NCI-H2227 (cell line): ENCODE measurements around the gene MRPL53.
"Not testable (repeated sequence)": the region's sequence is repeated elsewhere in the genome, so short reads cannot be mapped to it uniquely, and the experiment has no call there.

Experiments used
- DNase-seq: peaks from one replicate; lab custom pipeline; 2025; ENCODE audit not compliant: unreplicated experiment; lab: John Stamatoyannopoulos, UW

Gene MRPL53

GRCh38 chr2:74482801-74483674 lies 10.6 kb upstream of the MRPL53 start, which contains the start of the genes CCDC142 and TTC31:
Gene CCDC142 (minus strand): TSS chr2:74482998. CDS start chr2:74482837, 161 bp downstream.
Gene TTC31 (plus strand): TSS chr2:74483081. CDS start chr2:74483096, 15 bp downstream.
- DNase-seq = peak; percentile 95

DNA sequence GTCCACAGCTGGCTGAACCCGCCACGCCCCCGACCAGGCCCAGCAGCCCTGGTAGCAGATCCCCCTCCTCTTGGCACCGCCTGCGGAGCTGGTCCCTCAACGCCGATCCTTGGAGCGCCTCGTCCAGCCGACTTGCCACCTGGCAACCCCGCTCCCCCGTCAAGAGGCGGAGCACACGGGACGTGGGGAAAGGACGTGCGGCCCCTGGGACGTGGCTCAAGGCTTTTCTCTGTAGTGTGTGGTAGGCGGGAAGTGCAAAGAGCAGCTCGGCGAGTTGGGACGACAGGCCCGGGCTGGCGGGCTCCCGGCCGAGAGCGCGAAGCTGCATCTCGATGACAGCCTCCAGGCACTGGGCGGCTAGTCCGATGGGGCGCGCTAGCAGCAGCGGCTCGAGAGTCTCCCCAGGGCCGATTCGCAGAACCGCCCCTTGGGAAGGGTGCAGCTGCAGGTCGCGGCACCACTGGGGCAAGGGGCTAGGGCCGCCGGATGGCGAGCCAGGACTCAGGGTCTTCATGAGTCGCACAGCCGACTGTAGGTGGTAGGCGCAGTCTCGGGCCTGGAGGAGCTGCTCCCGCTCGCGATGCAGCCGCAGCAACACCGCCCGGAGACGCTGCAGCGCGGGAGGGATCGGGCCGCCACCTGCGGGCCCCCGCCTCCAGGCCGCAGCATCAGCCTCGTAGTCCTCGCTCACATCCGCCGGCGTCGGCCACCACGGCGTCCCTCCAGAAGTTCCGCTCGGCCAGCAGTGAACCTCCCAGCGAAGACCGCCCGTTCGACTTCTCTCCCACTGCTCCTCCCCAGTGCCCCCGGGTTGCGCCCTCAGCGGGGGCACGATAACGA lies 9.7 kb upstream of the MRPL53 start:
- DNase-seq = peak; percentile 85

GRCh38 chr2:74481431-74481830 lies 9.0 kb upstream of the MRPL53 start:
- no peak for DNase-seq

DNA sequence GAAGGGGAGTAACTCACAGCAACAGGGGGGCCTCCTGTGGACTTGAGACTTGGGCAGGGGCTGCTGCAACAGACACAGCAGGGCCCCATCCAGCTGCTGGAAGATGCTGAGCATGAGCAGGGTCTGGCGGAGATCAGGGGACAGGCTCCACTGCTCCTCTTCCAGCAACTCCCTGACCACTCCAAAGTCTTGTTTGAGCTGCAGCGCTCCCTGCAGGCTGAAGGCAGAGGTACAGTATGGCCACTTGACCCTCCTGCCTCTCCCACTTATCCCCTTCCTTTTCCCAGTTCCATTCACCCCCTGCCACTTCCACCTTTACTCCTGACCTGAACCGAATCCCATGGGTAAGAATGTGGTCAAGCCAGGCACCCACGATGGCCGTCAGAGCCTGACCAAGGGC lies 2.4 kb upstream of the MRPL53 start:
- DNase-seq = no peak

GRCh38 chr2:74474481-74474880 lies 2.0 kb upstream of the MRPL53 start:
- no peak for DNase-seq

- DNase-seq = no peak
Observed at GRCh38 chr2:74472945-74473258, 422 bp upstream of the MRPL53 start.

DNA sequence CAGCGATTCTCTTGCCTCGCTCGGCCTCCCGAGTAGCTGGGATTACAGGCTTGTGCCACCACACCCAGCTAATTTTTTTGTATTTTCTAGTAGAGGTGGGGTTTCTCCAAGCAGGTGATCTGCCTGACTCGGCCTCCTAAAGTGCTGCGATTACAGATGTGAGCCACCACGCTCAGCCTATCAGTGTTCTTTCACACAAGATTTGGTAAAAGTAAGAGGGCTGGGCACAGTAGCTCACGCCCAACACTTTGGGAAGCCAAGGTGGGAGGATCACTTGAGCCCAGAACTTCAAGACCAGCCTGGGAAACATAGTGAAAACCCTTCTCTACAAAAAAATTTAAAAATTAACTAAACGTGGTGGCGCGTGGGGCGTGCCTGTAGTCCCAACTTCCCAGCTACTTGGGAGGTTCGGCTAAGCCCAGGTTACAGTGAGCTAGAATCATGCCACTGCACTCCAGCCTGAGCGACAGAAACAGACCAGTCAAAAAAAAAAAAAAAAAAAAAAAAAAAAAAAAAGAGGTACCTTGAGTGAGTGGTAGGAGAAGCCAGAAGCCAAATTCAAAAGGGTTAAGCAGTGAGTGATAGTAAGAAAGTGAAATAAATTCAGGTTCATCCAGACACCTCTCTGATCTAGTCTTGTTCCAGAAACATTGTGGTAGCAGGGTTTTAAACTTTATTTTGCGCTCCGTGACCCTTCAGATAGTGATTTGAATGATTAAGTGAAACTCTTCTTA lies 981 bp downstream of the MRPL53 start:
- DNase-seq = no peak

GRCh38 chr2:74470742-74471141 lies 1.7 kb downstream of the MRPL53 start:
- not testable (repeated sequence) for DNase-seq

DNA sequence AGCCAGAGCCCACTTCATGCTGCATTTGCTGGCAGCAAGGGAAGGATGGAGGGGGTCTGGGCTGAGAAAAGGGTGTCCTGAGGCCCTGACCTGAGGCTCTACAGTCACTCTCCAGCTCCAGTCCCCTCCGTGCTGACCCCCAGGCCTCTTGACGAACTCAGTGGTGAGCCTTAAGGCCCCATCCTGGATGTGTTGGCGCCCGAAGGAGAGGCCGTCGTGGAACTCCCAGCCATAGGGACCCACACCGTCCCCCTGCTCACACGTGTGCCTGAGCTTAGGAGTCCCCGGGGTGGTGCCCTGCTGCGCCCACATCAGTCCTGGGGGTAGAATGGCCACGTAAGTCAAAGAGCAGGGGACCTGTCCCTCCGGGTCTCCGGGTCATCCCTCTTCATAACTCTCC lies 8.1 kb downstream of the MRPL53 start:
- DNase-seq = no peak

DNA sequence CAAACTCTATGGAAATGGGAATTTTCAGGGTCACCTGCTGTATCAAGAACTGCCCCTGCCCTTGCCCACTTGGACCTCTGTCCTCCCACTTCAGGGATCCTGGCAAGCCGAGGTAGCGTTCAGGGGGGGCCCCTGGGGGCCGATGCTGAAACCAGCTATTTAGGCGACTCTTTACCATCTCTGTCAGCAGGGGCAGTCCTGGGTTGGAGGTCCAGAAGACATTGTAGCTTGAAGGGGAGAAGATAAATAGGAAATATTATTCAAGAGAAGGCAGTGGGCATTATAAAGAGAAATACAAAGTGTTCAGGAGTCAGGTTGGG lies 9.7 kb downstream of the MRPL53 start:
- DNase-seq = no peak

DNA sequence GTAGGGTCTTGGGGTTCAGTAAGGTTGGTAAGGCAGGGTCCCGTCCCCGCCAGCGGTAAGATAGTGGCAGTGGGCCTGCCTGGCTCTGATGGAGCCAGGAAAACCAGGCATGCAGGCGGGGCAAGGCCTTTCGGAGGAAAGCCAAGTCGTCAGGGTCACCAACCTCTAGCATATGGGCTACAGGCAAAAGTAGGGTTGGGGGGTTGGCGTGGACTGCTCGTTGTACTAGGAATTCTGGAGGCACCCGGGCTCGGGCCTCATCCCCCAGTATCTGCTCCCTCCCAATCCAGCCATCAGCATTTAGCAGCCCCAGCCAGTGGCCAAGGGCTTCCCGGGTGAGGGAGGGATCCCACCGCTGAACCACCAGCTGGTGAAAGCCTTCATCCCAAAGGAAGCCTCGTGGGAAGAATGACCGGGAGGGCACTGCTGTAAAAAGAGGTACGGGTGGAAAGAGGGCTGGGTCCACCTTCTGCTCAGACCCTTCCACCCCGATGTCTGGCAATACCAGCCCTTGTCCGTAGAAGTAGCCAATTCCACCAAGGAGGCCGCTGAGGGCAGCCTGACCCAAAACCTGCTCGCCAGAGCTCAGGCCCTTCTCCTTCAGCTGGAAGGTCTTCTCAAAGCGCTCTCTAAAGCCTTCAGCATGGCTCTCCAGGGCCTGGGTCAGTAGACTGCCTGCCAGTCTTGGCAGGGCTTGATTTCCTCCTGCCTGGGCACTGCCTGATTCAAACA lies 10.3 kb downstream of the MRPL53 start:
- no peak for DNase-seq

DNA sequence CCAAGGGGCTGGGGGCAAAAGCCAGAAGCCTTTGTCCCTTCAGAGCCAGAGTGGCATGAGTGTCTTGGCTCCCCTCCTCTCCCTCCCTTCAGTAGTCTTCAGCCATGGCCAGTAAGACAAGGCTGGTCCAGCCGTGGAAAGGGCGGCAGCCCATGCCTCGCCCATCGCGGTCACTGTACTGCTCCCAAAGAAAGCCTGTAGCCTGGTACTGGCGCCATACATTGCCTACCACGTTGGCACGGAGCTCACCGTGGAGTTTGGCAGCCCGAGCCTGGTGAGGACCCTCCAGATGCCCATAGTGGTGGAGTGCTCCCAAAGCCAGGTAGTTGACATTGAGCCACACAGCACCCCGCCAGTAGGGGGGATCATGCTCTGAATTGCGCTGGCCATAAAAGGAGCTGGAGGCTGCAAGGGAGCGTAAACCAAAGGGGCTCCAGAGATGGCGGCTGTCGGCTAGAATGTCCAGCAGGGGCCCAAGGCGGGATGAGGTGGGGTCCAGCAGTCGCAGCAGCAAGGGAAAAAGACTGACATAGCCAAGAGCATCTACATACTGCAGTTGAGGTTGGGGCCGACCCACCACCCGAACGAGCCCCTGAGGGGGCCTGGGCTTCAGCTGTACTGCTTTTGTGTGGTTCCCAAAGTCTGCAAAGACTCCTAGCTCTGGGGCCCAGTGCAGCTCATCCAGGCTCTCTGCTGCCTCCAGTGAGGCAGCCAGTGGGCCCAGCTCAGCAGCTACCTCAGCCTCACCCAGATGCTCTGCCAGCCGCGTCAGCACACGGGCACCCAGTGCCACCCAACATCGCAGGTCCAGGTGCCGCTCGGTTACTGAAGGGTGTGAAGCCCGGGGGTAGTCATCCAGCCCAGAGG lies 11.1 kb downstream of the MRPL53 start:
- DNase-seq = no peak

- DNase-seq = not testable (repeated sequence)
Observed at GRCh38 chr2:74460187-74460586, 12.3 kb downstream of the MRPL53 start.

DNA sequence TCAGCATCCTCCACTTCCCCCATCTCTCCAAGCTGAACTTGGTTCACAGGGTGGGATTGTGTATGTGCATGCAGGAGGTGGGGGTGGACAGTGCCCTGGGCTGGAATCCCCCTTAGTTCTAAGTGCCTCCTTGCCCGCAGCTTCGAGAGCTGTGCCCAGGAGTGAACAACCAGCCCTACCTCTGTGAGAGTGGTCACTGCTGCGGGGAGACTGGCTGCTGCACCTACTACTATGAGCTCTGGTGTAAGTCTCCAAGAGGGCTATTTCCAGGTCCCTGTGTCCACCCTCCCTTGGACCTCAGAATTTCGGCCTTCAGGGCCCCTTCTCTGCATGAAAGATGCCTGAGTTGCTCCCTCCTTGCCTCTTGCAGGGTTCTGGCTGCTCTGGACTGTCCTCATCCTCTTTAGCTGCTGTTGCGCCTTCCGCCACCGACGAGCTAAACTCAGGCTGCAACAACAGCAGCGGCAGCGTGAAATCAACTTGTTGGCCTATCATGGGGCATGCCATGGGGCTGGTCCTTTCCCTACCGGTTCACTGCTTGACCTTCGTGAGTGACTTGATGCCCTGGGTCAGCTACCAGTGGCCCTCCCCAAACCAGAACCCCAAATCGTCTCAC lies 12.9 kb downstream of the MRPL53 start:
- not testable (repeated sequence) for DNase-seq

- peak; percentile 43 for DNase-seq
Observed at GRCh38 chr2:74458938-74459363, 13.5 kb downstream of the MRPL53 start.

- peak; percentile 99 for DNase-seq
Observed at GRCh38 chr2:74458132-74458937, 14.1 kb downstream of the MRPL53 start, which contains the start of gene WBP1. Gene WBP1 (plus strand): TSS chr2:74458438. CDS start chr2:74458603, 165 bp downstream.

GRCh38 chr2:74457549-74458131 lies 14.8 kb downstream of the MRPL53 start:
- peak; percentile 89 for DNase-seq

GRCh38 chr2:74457129-74457548 lies 15.3 kb downstream of the MRPL53 start:
- DNase-seq = no peak
